K562 (cell line): ENCODE measurements around the gene ARHGEF38. TPM values are rescaled to one million over a fixed set of nuclear protein-coding genes. Genes with fewer than 3 reads are reported as not detected.

ENCODE experiments used
- ATAC-seq: fragments of 200-7000 bp; cut with Tn5 transposase; 3 replicates; pipeline ENCODE4 v1.9.1; 2020; ENCODE audit warnings: moderate library complexity
- BruUV-seq: library from RNA; stranded (reverse); fragments of 400-500 nt; replicated peaks from 2 replicates; lab custom pipeline; 2021; lab: Mats Ljungman, UMichigan
- CTCF ChIA-PET: fragments of 300-600 bp; formaldehyde crosslinking; extraction: SDS; loops from one replicate; lab custom pipeline; 2021; ENCODE audit warnings: low intra/inter-chr PET ratio; lab: Yijun Ruan, JAX
- POLR2A ChIA-PET: fragments of 300-600, 350-650 bp; sonication (Branson Sonifier 250); formaldehyde crosslinking; extraction: SDS; loops from one replicate; lab custom pipeline; 2021; ENCODE audit warnings: antibody characterized with exemption, inconsistent platforms; lab: Yijun Ruan, JAX
- DNase-seq, 4 experiments: peaks; one replicate each; pipeline versions ENCODE4 v3.0.0 to v3.0.0-alpha.2; 2011 to 2018; ENCODE audit warnings: low spot score in 3 of 4, mixed read lengths in 3 of 4; ENCODE audit errors: extremely low read depth in 1 of 4
- FAIRE-seq: peaks from 2 replicates; lab custom pipeline; 2011; peaks lifted over from hg19 to GRCh38; lab: Jason Lieb, UNC
- H2AFZ ChIP-seq: 2 replicates; pipeline ENCODE4 v1.6.0; 2011; ENCODE audit warnings: low read depth, low read length, control low read depth, inconsistent platforms
- H3K27ac ChIP-seq: fragments of 200-600 bp; 3 replicates; pipeline ENCODE4 v1.8.0; 2011; ENCODE audit warnings: low read depth, mild to moderate bottlenecking, control low read depth, inconsistent platforms, low read length, moderate library complexity, mixed read lengths; ENCODE audit errors: extremely low read depth
- H3K27me3 ChIP-seq, 2 experiments: fragments of 300-600 bp in 1 of 2; 2 replicates in 1 of 2; 3 replicates in 1 of 2; pipeline versions ENCODE4 v1.6.0 to v1.8.0; 2011; ENCODE audit warnings: inconsistent platforms in 2 of 2, low read length in 2 of 2, mild to moderate bottlenecking in 1 of 2, mixed read lengths in 1 of 2, moderate library complexity in 1 of 2; ENCODE audit not compliant: control insufficient read depth in 2 of 2, insufficient read depth in 2 of 2
- H3K36me3 ChIP-seq: fragments of 300-600 bp; 3 replicates; pipeline ENCODE4 v1.8.0; 2011; ENCODE audit warnings: mild to moderate bottlenecking, low read length, inconsistent platforms; ENCODE audit not compliant: control insufficient read depth, insufficient read depth
- H3K4me1 ChIP-seq, 2 experiments: fragments of 200-600 bp in 1 of 2; replicated peaks in 1 of 2; 2 replicates in 1 of 2; 3 replicates in 1 of 2; pipeline versions ENCODE4 v1.5.1 to v1.8.0; 2011; ENCODE audit warnings: inconsistent platforms in 2 of 2, low read length in 2 of 2, mild to moderate bottlenecking in 1 of 2, mixed read lengths in 1 of 2, moderate library complexity in 1 of 2; ENCODE audit not compliant: control insufficient read depth in 2 of 2, insufficient read depth in 2 of 2
- H3K4me2 ChIP-seq: 2 replicates; pipeline ENCODE4 v1.6.1; 2011; ENCODE audit warnings: low read length, control low read depth, inconsistent platforms, mixed read lengths; ENCODE audit not compliant: insufficient read depth
- H3K4me3 ChIP-seq: fragments of 200-600 bp; sonication (generic), shearing (Covaris generic); 2 replicates; pipeline ENCODE4 v1.5.1; 2016; ENCODE audit warnings: control low read depth, inconsistent platforms
- H3K79me2 ChIP-seq: fragments of 200-600 bp; 3 replicates; pipeline ENCODE4 v1.8.0; 2011; ENCODE audit warnings: low read length, inconsistent platforms; ENCODE audit not compliant: control insufficient read depth, insufficient read depth
- H3K9ac ChIP-seq, 2 experiments: 2 replicates each; pipeline versions ENCODE4 v1.6.0 to v1.6.1; 2011; ENCODE audit warnings: low read depth in 2 of 2, low read length in 2 of 2, control low read depth in 1 of 2, inconsistent platforms in 1 of 2, mild to moderate bottlenecking in 1 of 2, mixed read lengths in 1 of 2; ENCODE audit not compliant: insufficient read depth in 1 of 2
- H3K9me1 ChIP-seq: one replicate; pipeline ENCODE4 v1.6.0; 2011; ENCODE audit warnings: inconsistent platforms, mild to moderate bottlenecking, low read length, moderate library complexity; ENCODE audit not compliant: control insufficient read depth, insufficient read depth
- H3K9me3 ChIP-seq: replicated peaks from 2 replicates; pipeline ENCODE4 v1.5.1; 2011; ENCODE audit warnings: low read depth, low read length, inconsistent platforms; ENCODE audit not compliant: control insufficient read depth, insufficient read depth
- H4K20me1 ChIP-seq: replicated peaks from 2 replicates; pipeline ENCODE4 v1.6.1; 2011; ENCODE audit warnings: low read length, inconsistent platforms, mixed read lengths; ENCODE audit not compliant: control insufficient read depth, insufficient read depth
- FOXM1 ChIP-seq, 2 experiments: fragments of 450-650 bp in 1 of 2; sonication (generic) in 1 of 2; formaldehyde crosslinking in 1 of 2; IDR thresholded peaks; 2 replicates each; pipeline versions ENCODE4 v1.6.1 to v1.9.0; 2017 to 2022; ENCODE audit warnings: low read depth in 2 of 2, mild to moderate bottlenecking in 2 of 2, missing genetic modification reagents in 1 of 2, moderate library complexity in 1 of 2
- HIVEP1 ChIP-seq: fragments of 250-450 bp; sonication (Bioruptor Pico); IDR thresholded peaks from 2 replicates; pipeline ENCODE4 v1.4.0; 2020; ENCODE audit warnings: mild to moderate bottlenecking
- HNRNPK ChIP-seq: fragments of 200-400 bp; formaldehyde crosslinking; IDR thresholded peaks from one replicate; pipeline ENCODE4 v1.6.1; 2018; ENCODE audit warnings: mild to moderate bottlenecking, low read depth, low read length; ENCODE audit not compliant: poor library complexity, severe bottlenecking
- L3MBTL2 ChIP-seq: fragments of 450-650 bp; IDR thresholded peaks from 2 replicates; pipeline ENCODE4 v1.6.1; 2016; ENCODE audit warnings: mild to moderate bottlenecking, moderate library complexity
- MCM7 ChIP-seq, 2 experiments: fragments of 450-650 bp; IDR thresholded peaks; 2 replicates each; pipeline ENCODE4 v1.6.1; 2016 to 2018
- RUNX1 ChIP-seq: sonication (generic); IDR thresholded peaks from 2 replicates; pipeline ENCODE4 v1.6.1; 2016; ENCODE audit warnings: antibody characterized with exemption, low read depth
- SREBF1 ChIP-seq: fragments of 150-350 bp; IDR thresholded peaks from 2 replicates; pipeline ENCODE4 v1.6.1; 2014; ENCODE audit warnings: antibody characterized with exemption, low read depth, low read length, borderline replicate concordance
- TAF9B ChIP-seq: fragments of 450-650 bp; IDR thresholded peaks from 2 replicates; pipeline ENCODE4 v1.6.1; 2018; ENCODE audit warnings: mild to moderate bottlenecking; ENCODE audit not compliant: partially characterized antibody
- ZNF239 ChIP-seq: fragments of 250-450 bp; sonication (Bioruptor Pico); IDR thresholded peaks from 2 replicates; pipeline ENCODE4 v1.4.0; 2020; ENCODE audit warnings: mild to moderate bottlenecking
- ZNF253 ChIP-seq: fragments of 250-450 bp; sonication (Bioruptor Pico); conservative IDR thresholded peaks from 2 replicates; pipeline ENCODE4 v1.6.1; 2021; ENCODE audit warnings: mild to moderate bottlenecking
- ZNF347 ChIP-seq: fragments of 450-650 bp; formaldehyde crosslinking; IDR thresholded peaks from 2 replicates; pipeline ENCODE4 v1.4.0; 2020; ENCODE audit warnings: low read depth, mild to moderate bottlenecking, moderate library complexity
- ZNF431 ChIP-seq: sonication (generic); formaldehyde crosslinking; IDR thresholded peaks from 2 replicates; pipeline ENCODE4 v1.8.0; 2022; ENCODE audit warnings: mild to moderate bottlenecking, missing genetic modification reagents
- WGBS: fragments of 100-300 bp; shearing (Covaris generic); methylation state at CpG from one replicate; pipeline ENCODE4 v1.1.6; 2016; ENCODE audit warnings: low coverage, mixed read lengths; ENCODE audit not compliant: insufficient coverage; ENCODE audit errors: missing lambda C conversion rate; 5-methylcytosine and 5-hydroxymethylcytosine counted together
- in situ Hi-C: fragments of 300-500 bp; cut with MboI; formaldehyde crosslinking; loops from 4 replicates; pipeline ENCODE4 v1.15.0; 2018; ENCODE audit warnings: inconsistent platforms, mixed read lengths
- intact Hi-C: fragments of 100-400 bp; cut with micrococcal nuclease; formaldehyde crosslinking; loops from 2 replicates; pipeline ENCODE4 v1.14.2; 2022
- polyA plus RNA-seq, 8 experiments: library from polyadenylated mRNA; depleted of rRNA in 4 of 8; stranded (reverse) in 5 of 8; unstranded in 3 of 8; fragments of >200 nt; fragmentation: Nextera tagmentation in 2 of 8; fragmentation: Illumina TruSeq in 1 of 8; extraction: Ambion mirVana in 2 of 8; extraction: Trizol in 1 of 8; gene quantifications; 2 replicates each; pipeline versions ENCODE4 v1.2.1 to v1.2.3, GENCODE V29; 2011 to 2014; ENCODE audit warnings: inconsistent platforms in 1 of 8, missing spikeins in 1 of 8
- total RNA-seq, 7 experiments: library from RNA; depleted of rRNA in 6 of 7; stranded (reverse); fragments of >200 nt in 6 of 7; fragmentation: Illumina TruSeq in 2 of 7; extraction: Trizol in 2 of 7; gene quantifications; 2 replicates each; pipeline versions ENCODE4 v1.2.1 to v1.2.3, GENCODE V29; 2011 to 2021; ENCODE audit warnings: low replicate concordance in 1 of 7

The ARHGEF38 gene
- total and polyA plus RNA-seq, 9 of the 15 experiments (the other 6 are each of a cell fraction or from before 2014, with no cell fraction given) = 0.17 TPM; not detected in 8

- in situ Hi-C loops (no loop called here), intact Hi-C loops (no loop called here)
- Histone ChIP-seq H3K4me3 (no peak overlapping the region), H3K9ac (no peak overlapping the region), H3K9me1 (no peaks in the 10 kb centered on the region), H3K4me1 (no peaks in the 10 kb centered on the region; a peak in 1 of 5 replicates), H3K27me3 (no peaks in the 10 kb centered on the region; a peak in 2 of 5 replicates), H2AFZ (no peak overlapping the region), H3K4me2 (no peak overlapping the region), H3K36me3 (no peaks in the 10 kb centered on the region), H4K20me1 (no peaks in the 10 kb centered on the region), H3K9me3 (no peaks in the 10 kb centered on the region), H3K27ac (no peak overlapping the region), H3K79me2 (no peaks in the 10 kb centered on the region)
- POLR2A ChIA-PET = interaction anchor here (0.6 kb wide), 1 partner anchor 436 kb away, joined by 3 read pairs; no protein-coding TSS in a partner anchor
- 0% methylated on average over 4 of the region's 4 CpGs for WGBS
- no peak for DNase-seq
- no peak for FAIRE-seq
- BruUV-seq = no TSS peak
- no peak for ATAC-seq
- CTCF ChIA-PET = no interaction called here
- TF ChIP-seq L3MBTL2 (no peak), ZNF239 (no peak), HNRNPK (no peak), FOXM1 (IDR thresholded peaks at IDR 0.05; ENCODE audit: low read depth) (no peak), FOXM1 (CRISPR knock-in tag; IDR thresholded peaks at IDR 0.05; ENCODE audit: low read depth) (no peak), ZNF347 (CRISPR knock-in tag) (no peak), SREBF1 (no peak), ZNF253 (CRISPR knock-in tag) (no peak), TAF9B (no peak), MCM7 (IDR thresholded peaks at IDR 0.05) (no peak), ZNF431 (CRISPR knock-in tag) (no peak), RUNX1 (no peak), HIVEP1 (no peak)
Observed at GRCh38 chr4:105652286-105652888, 100.0 kb downstream of the ARHGEF38 start.
